ENCODE measurements around the gene NGDN. TPM values are rescaled to one million over a fixed set of nuclear protein-coding genes. Genes with fewer than 3 reads are reported as not detected.

Gene NGDN
- total and polyA plus RNA-seq, 2 of the 4 experiments (the other 2 are of a cell fraction), result 48.1 to 49.8 TPM

- intact Hi-C loops (cut with micrococcal nuclease), result no loop called here
- Histone ChIP-seq H3K56ac (ENCODE audit: extremely low read depth, insufficient read depth, low read length) (no peak overlapping the region), H3K4me2 (ENCODE audit: low read depth, low read length) (no peak overlapping the region), H4K20me1 (ENCODE audit: insufficient read depth, low read length) (no peaks in the 10 kb centered on the region), H4K91ac (ENCODE audit: insufficient read depth, low read depth, low read length) (no peak overlapping the region), H2AK5ac (ENCODE audit: low read depth, low read length) (no peak overlapping the region), H4K5ac (ENCODE audit: low read depth, low read length) (no peak overlapping the region), H3K9me1 (ENCODE audit: insufficient read depth, low read length) (no peaks in the 10 kb centered on the region), H3K27ac (ENCODE audit: insufficient read depth, low read length) (no peak overlapping the region), H2BK15ac (ENCODE audit: low read depth, low read length) (no peak overlapping the region), H2AK9ac (replicated peaks; ENCODE audit: low read depth, low read length, poor library complexity) (no peak overlapping the region), H3K14ac (replicated peaks; ENCODE audit: low read depth, low read length) (no peak overlapping the region), H3K79me1 (ENCODE audit: low read depth in 1 of 2, low read length in 2 of 2) (no peaks in the 10 kb centered on the region), H3K4ac (ENCODE audit: low read depth, low read length) (no peak overlapping the region), H2BK5ac (ENCODE audit: low read depth, low read length, poor library complexity, severe bottlenecking) (no peak overlapping the region), H3K9me3 (ENCODE audit: control insufficient read depth, insufficient read depth, low read length) (no peaks in the 10 kb centered on the region), H3K18ac (ENCODE audit: low read depth, low read length) (no peak overlapping the region), H3K27me3 (ENCODE audit: control insufficient read depth, insufficient read depth, low read length) (peaks cover 17% of the 10 kb centered on the region), H4K8ac (ENCODE audit: low read depth in 2 of 2, low read length in 2 of 2) (no peak overlapping the region), H3K4me1 (ENCODE audit: control insufficient read depth, insufficient read depth, low read length) (no peaks in the 10 kb centered on the region), H3K9ac (ENCODE audit: low read depth, low read length) (no peak overlapping the region), H2BK20ac (ENCODE audit: low read depth, low read length) (no peak overlapping the region), H3K4me3 (ENCODE audit: insufficient read depth, low read depth, low read length) (no peak overlapping the region), H3K23ac (ENCODE audit: low read depth, low read length) (no peak overlapping the region), H3K36me3 (ENCODE audit: control insufficient read depth, insufficient read depth, low read length) (no peaks in the 10 kb centered on the region), H2AFZ (replicated peaks; ENCODE audit: low read length, poor library complexity) (no peak overlapping the region), H2BK120ac (ENCODE audit: low read depth, low read length) (no peak overlapping the region)
- CTCF ChIA-PET, result no interaction called here
- ATAC-seq (ENCODE audit: low read depth) (no peak), DNase-seq (no peak)
- dilution Hi-C loops (cut with HindIII; ENCODE audit: low sequenced_read_pairs, unreplicated experiment), result no loop called here
- no peak for TF ChIP-seq ELK1 (IDR thresholded peaks at IDR 0.05; ENCODE audit: borderline replicate concordance, low read depth, low read length)
- no peak for TF ChIP-seq SMC3 (IDR thresholded peaks at IDR 0.05; ENCODE audit: low read depth, low read length)
- no peak for TF ChIP-seq CTCF (conservative IDR thresholded peaks at IDR 0.05; ENCODE audit: low read depth, low read length)
- TF ChIP-seq MAZ (IDR thresholded peaks at IDR 0.05; ENCODE audit: borderline replicate concordance, low read depth, low read length), result no peak
- TF ChIP-seq MXI1 (IDR thresholded peaks at IDR 0.05; ENCODE audit: borderline replicate concordance, low read depth, low read length), result no peak
- no peak for TF ChIP-seq FOS (IDR thresholded peaks at IDR 0.05; ENCODE audit: low read depth, low read length)
- TF ChIP-seq USF2 (IDR thresholded peaks at IDR 0.05; ENCODE audit: low read depth, low read length), result no peak
- no peak for TF ChIP-seq POLR2A (IDR thresholded peaks at IDR 0.05; ENCODE audit: low read depth, low read length)
- TF ChIP-seq MAFK (IDR thresholded peaks at IDR 0.05; ENCODE audit: low read depth, low read length), result no peak
- TF ChIP-seq RFX5 (IDR thresholded peaks at IDR 0.05; ENCODE audit: low read depth, low read length), result no peak
- TF ChIP-seq CHD1 (IDR thresholded peaks at IDR 0.05; ENCODE audit: low read depth, low read length), result no peak
- TF ChIP-seq RAD21 (IDR thresholded peaks at IDR 0.05; ENCODE audit: low read length), result no peak
- no peak for TF ChIP-seq NFE2L2 (IDR thresholded peaks at IDR 0.05; ENCODE audit: low read depth, low read length)
- TF ChIP-seq BHLHE40 (IDR thresholded peaks at IDR 0.05; ENCODE audit: low read depth, low read length), result no peak
- TF ChIP-seq CEBPB (IDR thresholded peaks at IDR 0.05; ENCODE audit: low read depth, low read length), result no peak
- no peak for TF ChIP-seq RCOR1 (IDR thresholded peaks at IDR 0.05; ENCODE audit: insufficient replicate concordance, low read length)
- POLR2A ChIA-PET (ENCODE audit: unreplicated experiment), result no interaction called here
- WGBS, 2 experiments (ENCODE audit: extremely low coverage in 2 of 2, insufficient read length in 1 of 2), result 73% methylated on average over 5 of the region's 17 CpGs; no CpG with 5 or more reads in 1 of the 2 experiments
- in situ Hi-C loops (cut with MboI; ENCODE audit: low sequenced_read_pairs), result no loop called here
- no TSS peak for BruUV-seq (replicated peaks)
These were observed 37.2 kb upstream of the NGDN start for GRCh38 chr14:23432102-23432925.

Data from IMR-90 (cell line).